ENCODE data around the gene MVB12A. TPM values are rescaled to one million over a fixed set of nuclear protein-coding genes. Genes with fewer than 3 reads are reported as not detected.

MVB12A gene
- total and polyA plus RNA-seq, 2 of the 8 experiments (the other 6 are each of a cell fraction or from before 2014, with no cell fraction given) = 37.9 to 76.6 TPM

DNA sequence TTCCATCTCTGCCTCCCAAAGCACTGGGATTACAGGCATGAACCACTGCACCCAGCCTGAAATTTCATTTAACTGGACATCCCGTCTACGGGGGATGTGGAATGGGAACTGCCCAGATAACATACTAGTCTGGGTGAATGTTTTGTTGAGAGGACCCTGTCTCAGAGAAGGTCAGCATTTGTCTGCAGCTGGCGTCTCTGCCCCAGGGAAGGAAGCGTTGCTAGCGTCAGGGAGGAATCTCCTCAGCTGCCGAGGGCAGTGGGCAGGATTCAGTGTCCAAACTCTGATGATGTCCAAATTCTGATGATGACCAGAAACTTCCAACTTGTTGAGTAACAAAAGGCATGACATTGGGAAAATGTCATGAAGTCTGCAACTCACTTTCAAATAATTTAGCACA, 37.8 kb downstream of the MVB12A start:
- no peak overlapping the region for H3K14ac ChIP-seq (ENCODE audit: insufficient read length)
- no peak overlapping the region for H2BK5ac ChIP-seq (ENCODE audit: low read depth, low read length)
- H2BK120ac ChIP-seq (replicated peaks; ENCODE audit: low read depth, low read length) = no peak overlapping the region
- H3K27me3 ChIP-seq (replicated peaks in 1 of 4; ENCODE audit: control insufficient read depth in 3 of 4, extremely low read depth in 1 of 4, insufficient read depth in 3 of 4, low read length in 3 of 4) = peaks cover 6 to 27% (median 22%) of the 10 kb centered on the region in 4 experiments
- peaks cover 0 to 2% of the 10 kb centered on the region in 2 experiments for H4K20me1 ChIP-seq (replicated peaks in 1 of 2; ENCODE audit: control insufficient read depth in 1 of 2, insufficient read depth in 2 of 2, low read length in 2 of 2)
- no peak overlapping the region for H3K9ac ChIP-seq (replicated peaks in 1 of 4; ENCODE audit: extremely low read depth in 1 of 4, low read depth in 3 of 4, low read length in 3 of 4)
- no peak overlapping the region for H4K5ac ChIP-seq (ENCODE audit: insufficient read length, low read depth, low read length)
- DNase-seq (ENCODE audit: low read depth in 1 of 2, low spot score in 2 of 2) = no peak
- H3K4ac ChIP-seq (replicated peaks; ENCODE audit: insufficient read length, low read depth, low read length) = no peak overlapping the region
- ChIA-PET POLR2A (ENCODE audit: partially characterized antibody) (no interaction called here), CTCF (ENCODE audit: partially characterized antibody) (interaction anchor here (0.7 to 2.8 kb wide), 3 partner anchors 9 to 788 kb away, joined by 3 to 13 read pairs (median 3); no protein-coding TSS in a partner anchor)
- H3K79me2 ChIP-seq (ENCODE audit: control insufficient read depth in 1 of 2, insufficient read depth in 2 of 2, low read length in 2 of 2) = no peaks in the 10 kb centered on the region
- H3K27ac ChIP-seq (ENCODE audit: low read depth, low read length) = no peak overlapping the region
- WGBS, 2 experiments (ENCODE audit: extremely low coverage in 1 of 2, insufficient coverage in 1 of 2, insufficient read length in 1 of 2, insufficient replicate concordance in 2 of 2, low coverage in 1 of 2, low lambda C conversion rate in 2 of 2, missing lambda C conversion rate in 1 of 2) = 83% methylated on average over 6 of the region's 6 CpGs; no CpG with 5 or more reads in 1 of the 2 experiments
- H4K8ac ChIP-seq (ENCODE audit: extremely low read depth, insufficient read depth, low read length) = no peak overlapping the region
- no peaks in the 10 kb centered on the region for H3K9me3 ChIP-seq (ENCODE audit: insufficient read depth in 2 of 2, low read depth in 1 of 2, low read length in 1 of 2)
- H3K18ac ChIP-seq (ENCODE audit: extremely low read depth, low read length) = no peak overlapping the region
- no peak overlapping the region for H2BK20ac ChIP-seq (ENCODE audit: low read length)
- H4K91ac ChIP-seq (replicated peaks; ENCODE audit: insufficient read length, low read length) = no peak overlapping the region
- H3K36me3 ChIP-seq (ENCODE audit: control insufficient read depth in 2 of 4, insufficient read depth in 4 of 4, low read length in 3 of 4) = no peaks in the 10 kb centered on the region
- H3K56ac ChIP-seq (replicated peaks; ENCODE audit: insufficient read length, low read depth, low read length) = no peak overlapping the region
- H2AFZ ChIP-seq (ENCODE audit: low read length) = no peak overlapping the region
- no peak overlapping the region for H3K23ac ChIP-seq (ENCODE audit: insufficient read length)
- H3K23me2 ChIP-seq (ENCODE audit: low read depth, low read length) = no peaks in the 10 kb centered on the region; the same call in 1 of the 2 replicates
- no peak overlapping the region for H3K4me3 ChIP-seq (ENCODE audit: extremely low read depth in 1 of 4, insufficient read depth in 2 of 4, low read depth in 3 of 4, low read length in 4 of 4)
- H2AK5ac ChIP-seq (ENCODE audit: low read depth, low read length) = no peak overlapping the region
- H3K4me1 ChIP-seq (replicated peaks in 1 of 4; ENCODE audit: control insufficient read depth in 3 of 4, insufficient read depth in 4 of 4, low read length in 3 of 4) = peaks cover 0 to 9% (median 4%) of the 10 kb centered on the region in 4 experiments; a peak in 5 of 7 replicates
- H2BK15ac ChIP-seq (ENCODE audit: low read length) = no peak overlapping the region
- no peak overlapping the region for H3K4me2 ChIP-seq (ENCODE audit: insufficient read depth in 1 of 2, low read depth in 2 of 2, low read length in 2 of 2)
- H3K79me1 ChIP-seq (ENCODE audit: low read depth, low read length) = no peaks in the 10 kb centered on the region
- H2BK12ac ChIP-seq (ENCODE audit: low read depth, low read length) = peak overlapping the region; percentile 71; the same call in 1 of the 2 replicates
- FAIRE-seq = no peak
- TF ChIP-seq, protein P1, sequence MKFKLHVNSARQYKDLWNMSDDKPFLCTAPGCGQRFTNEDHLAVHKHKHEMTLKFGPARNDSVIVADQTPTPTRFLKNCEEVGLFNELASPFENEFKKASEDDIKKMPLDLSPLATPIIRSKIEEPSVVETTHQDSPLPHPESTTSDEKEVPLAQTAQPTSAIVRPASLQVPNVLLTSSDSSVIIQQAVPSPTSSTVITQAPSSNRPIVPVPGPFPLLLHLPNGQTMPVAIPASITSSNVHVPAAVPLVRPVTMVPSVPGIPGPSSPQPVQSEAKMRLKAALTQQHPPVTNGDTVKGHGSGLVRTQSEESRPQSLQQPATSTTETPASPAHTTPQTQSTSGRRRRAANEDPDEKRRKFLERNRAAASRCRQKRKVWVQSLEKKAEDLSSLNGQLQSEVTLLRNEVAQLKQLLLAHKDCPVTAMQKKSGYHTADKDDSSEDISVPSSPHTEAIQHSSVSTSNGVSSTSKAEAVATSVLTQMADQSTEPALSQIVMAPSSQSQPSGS (IDR thresholded peaks at IDR 0.05; ENCODE audit: low read length) = no peak
- TF ChIP-seq SIRT6 (IDR thresholded peaks at IDR 0.05; ENCODE audit: low read length) (no peak), TAF7 (optimal IDR thresholded peaks at IDR 0.05; ENCODE audit: borderline replicate concordance, low read depth, low read length) (no peak), GABPA (IDR thresholded peaks at IDR 0.05; ENCODE audit: borderline replicate concordance, insufficient read depth, low read length) (no peak), RFX5 (IDR thresholded peaks at IDR 0.05; ENCODE audit: borderline replicate concordance, low read depth, low read length) (no peak), POU5F1 (IDR thresholded peaks at IDR 0.05; ENCODE audit: low read depth, low read length) (no peak), GTF2F1 (IDR thresholded peaks at IDR 0.05; ENCODE audit: borderline replicate concordance, low read depth, low read length) (no peak), RNF2 (IDR thresholded peaks at IDR 0.05; ENCODE audit: borderline replicate concordance, low read depth, low read length, missing control alignments, poor library complexity, severe bottlenecking) (no peak)
